Neural cell (in vitro differentiated cells): ENCODE data around the gene C1QTNF8.

Experiments
- POLR2AphosphoS5 ChIP-seq: IDR thresholded peaks from 2 replicates; pipeline ENCODE4 v1.6.1; 2012
- TAF1 ChIP-seq: IDR thresholded peaks from 2 replicates; pipeline ENCODE4 v1.6.1; 2012; ENCODE audit warnings: low read depth
- TF ChIP-seq, protein P1 (sequence below): fragments of 450-650 bp; IDR thresholded peaks from 2 replicates; pipeline ENCODE4 v1.5.1; 2014; ENCODE audit warnings: antibody characterized with exemption, mild to moderate bottlenecking, moderate library complexity; ENCODE audit not compliant: poor library complexity, severe bottlenecking
- TF ChIP-seq, protein P2 (sequence below): IDR thresholded peaks from 2 replicates; pipeline ENCODE4 v1.6.1; 2012; ENCODE audit warnings: borderline replicate concordance

DNA sequence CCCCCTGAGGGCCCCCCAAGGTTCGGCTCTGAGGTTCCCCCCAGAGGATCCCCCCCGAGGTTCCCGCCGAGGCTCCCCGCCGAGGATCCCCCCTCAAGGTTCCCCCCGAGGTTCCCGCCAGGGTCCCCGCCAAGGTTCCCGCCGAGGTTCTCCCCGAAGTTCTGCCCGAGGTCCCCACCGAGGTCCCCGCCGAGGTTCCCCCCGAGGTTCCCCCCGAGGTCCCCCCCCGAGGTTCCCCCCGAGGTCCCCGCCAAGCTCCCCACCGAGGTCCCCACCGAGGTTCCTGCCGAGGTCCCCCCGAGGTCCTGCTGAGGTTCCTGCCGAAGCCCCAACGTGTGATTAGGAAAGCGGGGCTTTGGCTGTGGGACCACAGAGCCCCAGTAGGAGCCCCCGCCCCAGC lies 55.7 kb downstream of the C1QTNF8 start:
- TF ChIP-seq TAF1 (no peak), POLR2AphosphoS5 (no peak)
- TF ChIP-seq, protein P1, sequence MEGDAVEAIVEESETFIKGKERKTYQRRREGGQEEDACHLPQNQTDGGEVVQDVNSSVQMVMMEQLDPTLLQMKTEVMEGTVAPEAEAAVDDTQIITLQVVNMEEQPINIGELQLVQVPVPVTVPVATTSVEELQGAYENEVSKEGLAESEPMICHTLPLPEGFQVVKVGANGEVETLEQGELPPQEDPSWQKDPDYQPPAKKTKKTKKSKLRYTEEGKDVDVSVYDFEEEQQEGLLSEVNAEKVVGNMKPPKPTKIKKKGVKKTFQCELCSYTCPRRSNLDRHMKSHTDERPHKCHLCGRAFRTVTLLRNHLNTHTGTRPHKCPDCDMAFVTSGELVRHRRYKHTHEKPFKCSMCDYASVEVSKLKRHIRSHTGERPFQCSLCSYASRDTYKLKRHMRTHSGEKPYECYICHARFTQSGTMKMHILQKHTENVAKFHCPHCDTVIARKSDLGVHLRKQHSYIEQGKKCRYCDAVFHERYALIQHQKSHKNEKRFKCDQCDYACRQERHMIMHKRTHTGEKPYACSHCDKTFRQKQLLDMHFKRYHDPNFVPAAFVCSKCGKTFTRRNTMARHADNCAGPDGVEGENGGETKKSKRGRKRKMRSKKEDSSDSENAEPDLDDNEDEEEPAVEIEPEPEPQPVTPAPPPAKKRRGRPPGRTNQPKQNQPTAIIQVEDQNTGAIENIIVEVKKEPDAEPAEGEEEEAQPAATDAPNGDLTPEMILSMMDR, result no peak
- TF ChIP-seq, protein P2, sequence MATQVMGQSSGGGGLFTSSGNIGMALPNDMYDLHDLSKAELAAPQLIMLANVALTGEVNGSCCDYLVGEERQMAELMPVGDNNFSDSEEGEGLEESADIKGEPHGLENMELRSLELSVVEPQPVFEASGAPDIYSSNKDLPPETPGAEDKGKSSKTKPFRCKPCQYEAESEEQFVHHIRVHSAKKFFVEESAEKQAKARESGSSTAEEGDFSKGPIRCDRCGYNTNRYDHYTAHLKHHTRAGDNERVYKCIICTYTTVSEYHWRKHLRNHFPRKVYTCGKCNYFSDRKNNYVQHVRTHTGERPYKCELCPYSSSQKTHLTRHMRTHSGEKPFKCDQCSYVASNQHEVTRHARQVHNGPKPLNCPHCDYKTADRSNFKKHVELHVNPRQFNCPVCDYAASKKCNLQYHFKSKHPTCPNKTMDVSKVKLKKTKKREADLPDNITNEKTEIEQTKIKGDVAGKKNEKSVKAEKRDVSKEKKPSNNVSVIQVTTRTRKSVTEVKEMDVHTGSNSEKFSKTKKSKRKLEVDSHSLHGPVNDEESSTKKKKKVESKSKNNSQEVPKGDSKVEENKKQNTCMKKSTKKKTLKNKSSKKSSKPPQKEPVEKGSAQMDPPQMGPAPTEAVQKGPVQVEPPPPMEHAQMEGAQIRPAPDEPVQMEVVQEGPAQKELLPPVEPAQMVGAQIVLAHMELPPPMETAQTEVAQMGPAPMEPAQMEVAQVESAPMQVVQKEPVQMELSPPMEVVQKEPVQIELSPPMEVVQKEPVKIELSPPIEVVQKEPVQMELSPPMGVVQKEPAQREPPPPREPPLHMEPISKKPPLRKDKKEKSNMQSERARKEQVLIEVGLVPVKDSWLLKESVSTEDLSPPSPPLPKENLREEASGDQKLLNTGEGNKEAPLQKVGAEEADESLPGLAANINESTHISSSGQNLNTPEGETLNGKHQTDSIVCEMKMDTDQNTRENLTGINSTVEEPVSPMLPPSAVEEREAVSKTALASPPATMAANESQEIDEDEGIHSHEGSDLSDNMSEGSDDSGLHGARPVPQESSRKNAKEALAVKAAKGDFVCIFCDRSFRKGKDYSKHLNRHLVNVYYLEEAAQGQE, result no peak
